GM21381 (cell line): ENCODE data around the gene EPN2.

Experiments used
- ATAC-seq: cut with Tn5 transposase; IDR thresholded peaks from one replicate; pipeline ENCODE4 v1.9.1; 2021; ENCODE audit warnings: mild to moderate bottlenecking, moderate library complexity; ENCODE audit not compliant: unreplicated experiment

The EPN2 gene

GRCh38 chr17:19238167-19238505, 970 bp downstream of the EPN2 start:
- no peak for ATAC-seq

GRCh38 chr17:19239544-19239943, 2.4 kb downstream of the EPN2 start:
- ATAC-seq: no peak

- no peak for ATAC-seq
Measured at GRCh38 chr17:19242323-19242722, 5.2 kb downstream of the EPN2 start.

- ATAC-seq: no peak
Measured at GRCh38 chr17:19242926-19243325, 5.8 kb downstream of the EPN2 start.

GRCh38 chr17:19243838-19244237, 6.7 kb downstream of the EPN2 start:
- ATAC-seq: no peak

- ATAC-seq: no peak
Measured at GRCh38 chr17:19244357-19244756, 7.2 kb downstream of the EPN2 start.

GRCh38 chr17:19244781-19245180, 7.6 kb downstream of the EPN2 start:
- ATAC-seq: no peak

- no peak for ATAC-seq
Measured at GRCh38 chr17:19247473-19247872, 10.3 kb downstream of the EPN2 start.

- ATAC-seq: no peak
Measured at GRCh38 chr17:19248151-19248927, 11.2 kb downstream of the EPN2 start.

GRCh38 chr17:19248928-19249574, 11.9 kb downstream of the EPN2 start:
- ATAC-seq: no peak

GRCh38 chr17:19249681-19250080, 12.5 kb downstream of the EPN2 start:
- ATAC-seq: no peak

GRCh38 chr17:19250421-19251173, 13.4 kb downstream of the EPN2 start:
- ATAC-seq: no peak

GRCh38 chr17:19253112-19253511, 15.9 kb downstream of the EPN2 start:
- ATAC-seq: no peak

GRCh38 chr17:19254651-19255050, 17.5 kb downstream of the EPN2 start:
- ATAC-seq: no peak

- no peak for ATAC-seq
Measured at GRCh38 chr17:19255279-19255678, 18.1 kb downstream of the EPN2 start.

- ATAC-seq: no peak
Measured at GRCh38 chr17:19258371-19258770, 21.2 kb downstream of the EPN2 start.

GRCh38 chr17:19260958-19261357, 23.8 kb downstream of the EPN2 start:
- no peak for ATAC-seq

GRCh38 chr17:19261426-19261825, 24.3 kb downstream of the EPN2 start:
- ATAC-seq: no peak

- no peak for ATAC-seq
Measured at GRCh38 chr17:19262650-19263631, 25.8 kb downstream of the EPN2 start.

- no peak for ATAC-seq
Measured at GRCh38 chr17:19263641-19264051, 26.5 kb downstream of the EPN2 start.

GRCh38 chr17:19264268-19264667, 27.1 kb downstream of the EPN2 start:
- no peak for ATAC-seq
